GM12872 (cell line): ENCODE data around the gene NCAPH2.

Experiments
- TF ChIP-seq, protein P1 (sequence below): IDR thresholded peaks from 3 replicates; pipeline ENCODE4 v1.5.1; 2011; ENCODE audit warnings: low read depth, mild to moderate bottlenecking, low read length, moderate library complexity; ENCODE audit not compliant: insufficient read depth

NCAPH2 gene

DNA sequence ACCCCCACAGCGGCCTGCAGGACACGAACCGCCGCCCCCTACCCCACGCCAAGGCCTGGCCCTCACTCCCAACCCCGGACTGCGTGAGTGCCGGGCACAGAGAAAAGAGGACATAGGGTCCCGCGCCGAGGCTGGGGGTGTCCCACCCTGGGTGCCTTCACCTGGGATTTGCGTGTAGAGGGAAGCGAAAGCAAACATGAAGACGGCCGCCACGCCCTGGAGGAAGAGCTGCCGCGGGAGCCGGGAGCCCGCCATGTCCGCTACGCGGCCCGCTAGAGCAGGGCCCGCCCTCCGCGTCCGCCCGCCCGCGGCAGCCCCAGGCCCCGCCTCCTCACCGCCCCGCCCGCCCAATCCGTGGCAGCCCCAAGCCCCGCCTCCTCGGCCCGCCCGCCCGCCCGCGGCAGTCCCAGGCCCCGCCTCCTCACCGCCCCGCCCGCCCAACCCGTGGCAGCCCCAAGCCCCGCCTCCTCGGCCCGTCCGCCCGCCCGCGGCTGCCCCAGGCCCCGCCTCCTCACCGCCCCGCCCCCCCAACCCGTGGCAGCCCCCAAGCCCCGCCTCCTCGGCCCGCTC is 518 bp upstream of the NCAPH2 start, which contains the start of gene LMF2:
LMF2 (minus strand) TSS at position 282 of the 570 bp plus-strand sequence; CDS start at position 255, 27 bp downstream.
- TF ChIP-seq, protein P1, sequence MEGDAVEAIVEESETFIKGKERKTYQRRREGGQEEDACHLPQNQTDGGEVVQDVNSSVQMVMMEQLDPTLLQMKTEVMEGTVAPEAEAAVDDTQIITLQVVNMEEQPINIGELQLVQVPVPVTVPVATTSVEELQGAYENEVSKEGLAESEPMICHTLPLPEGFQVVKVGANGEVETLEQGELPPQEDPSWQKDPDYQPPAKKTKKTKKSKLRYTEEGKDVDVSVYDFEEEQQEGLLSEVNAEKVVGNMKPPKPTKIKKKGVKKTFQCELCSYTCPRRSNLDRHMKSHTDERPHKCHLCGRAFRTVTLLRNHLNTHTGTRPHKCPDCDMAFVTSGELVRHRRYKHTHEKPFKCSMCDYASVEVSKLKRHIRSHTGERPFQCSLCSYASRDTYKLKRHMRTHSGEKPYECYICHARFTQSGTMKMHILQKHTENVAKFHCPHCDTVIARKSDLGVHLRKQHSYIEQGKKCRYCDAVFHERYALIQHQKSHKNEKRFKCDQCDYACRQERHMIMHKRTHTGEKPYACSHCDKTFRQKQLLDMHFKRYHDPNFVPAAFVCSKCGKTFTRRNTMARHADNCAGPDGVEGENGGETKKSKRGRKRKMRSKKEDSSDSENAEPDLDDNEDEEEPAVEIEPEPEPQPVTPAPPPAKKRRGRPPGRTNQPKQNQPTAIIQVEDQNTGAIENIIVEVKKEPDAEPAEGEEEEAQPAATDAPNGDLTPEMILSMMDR: no peak

DNA sequence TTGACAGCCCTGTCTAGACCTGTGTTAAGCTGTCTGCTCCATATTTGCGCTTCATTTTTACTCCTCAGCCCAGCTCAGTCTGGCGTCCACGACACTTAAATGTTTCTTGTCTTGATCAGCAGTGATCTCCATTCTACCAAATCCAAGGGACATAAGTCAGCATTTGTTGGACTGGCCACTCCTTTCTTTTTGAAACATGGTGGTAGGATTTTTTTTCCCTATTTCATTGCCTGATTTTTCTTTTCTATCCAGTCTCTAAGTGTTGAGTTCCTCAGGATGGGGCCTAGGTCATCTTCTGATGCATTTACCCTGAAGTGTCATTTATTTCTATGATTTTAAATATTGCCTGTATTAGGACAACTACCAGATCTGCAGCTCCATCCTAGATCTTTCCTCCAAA is 873 bp downstream of the NCAPH2 start:
- TF ChIP-seq, protein P1: no peak

DNA sequence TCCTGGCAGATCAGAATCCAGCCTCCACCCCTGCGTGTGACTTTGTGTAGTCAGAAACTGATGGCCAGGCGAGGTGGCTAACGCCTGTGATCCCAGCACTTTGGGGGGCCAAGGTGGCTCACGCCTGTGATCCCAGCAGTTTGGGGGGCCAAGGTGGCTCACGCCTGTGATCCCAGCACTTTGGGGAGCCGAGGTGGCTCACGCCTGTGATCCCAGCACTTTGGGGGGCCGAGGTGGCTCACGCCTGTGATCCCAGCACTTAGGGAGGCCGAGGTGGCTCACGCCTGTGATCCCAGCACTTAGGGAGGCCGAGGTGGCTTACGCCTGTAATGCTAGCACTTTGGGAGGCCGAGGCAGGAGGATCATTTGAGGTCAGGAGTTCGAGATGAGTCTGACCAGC is 5.2 kb downstream of the NCAPH2 start:
- TF ChIP-seq, protein P1: no peak

DNA sequence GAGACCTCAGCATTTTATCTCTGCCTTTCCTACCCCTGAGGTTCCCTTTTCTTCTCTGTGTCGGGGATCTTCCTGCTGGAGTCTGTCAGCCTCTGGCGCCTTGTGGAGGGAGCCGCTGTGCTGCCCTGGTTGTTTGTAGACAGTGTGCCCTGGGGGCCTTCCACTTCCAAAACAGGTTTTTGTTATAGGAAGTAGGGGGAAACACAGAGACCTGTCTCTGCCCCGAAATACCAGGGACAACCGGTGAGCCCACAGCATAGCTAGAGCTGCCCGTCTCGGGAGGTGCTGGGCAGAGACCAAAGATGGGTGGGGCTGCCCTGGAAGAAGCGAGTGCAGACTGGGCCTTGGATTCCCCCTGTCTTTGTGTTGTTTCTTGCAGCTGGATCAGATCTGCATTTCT is 8.0 kb downstream of the NCAPH2 start:
- TF ChIP-seq, protein P1: no peak

DNA sequence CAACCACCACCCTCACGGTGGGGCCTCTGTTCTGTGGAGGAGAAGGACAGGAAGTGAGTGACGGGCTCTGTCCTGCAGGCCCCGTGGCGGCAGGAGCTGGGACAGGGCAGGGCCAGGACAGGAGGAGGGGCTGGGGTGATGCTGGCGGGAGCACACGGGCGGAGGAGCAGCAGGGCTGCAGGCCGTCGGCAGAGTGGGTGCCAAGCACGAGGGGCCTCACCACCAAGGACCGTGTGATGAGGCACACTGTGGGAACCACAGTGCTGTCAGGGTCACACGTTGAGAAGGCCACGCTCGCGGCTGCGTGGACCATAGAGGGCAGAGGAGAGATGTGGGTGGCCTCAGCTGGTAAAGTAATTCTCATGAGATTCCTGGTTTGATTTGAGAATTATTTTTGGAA is 8.9 kb downstream of the NCAPH2 start:
- TF ChIP-seq, protein P1: no peak

DNA sequence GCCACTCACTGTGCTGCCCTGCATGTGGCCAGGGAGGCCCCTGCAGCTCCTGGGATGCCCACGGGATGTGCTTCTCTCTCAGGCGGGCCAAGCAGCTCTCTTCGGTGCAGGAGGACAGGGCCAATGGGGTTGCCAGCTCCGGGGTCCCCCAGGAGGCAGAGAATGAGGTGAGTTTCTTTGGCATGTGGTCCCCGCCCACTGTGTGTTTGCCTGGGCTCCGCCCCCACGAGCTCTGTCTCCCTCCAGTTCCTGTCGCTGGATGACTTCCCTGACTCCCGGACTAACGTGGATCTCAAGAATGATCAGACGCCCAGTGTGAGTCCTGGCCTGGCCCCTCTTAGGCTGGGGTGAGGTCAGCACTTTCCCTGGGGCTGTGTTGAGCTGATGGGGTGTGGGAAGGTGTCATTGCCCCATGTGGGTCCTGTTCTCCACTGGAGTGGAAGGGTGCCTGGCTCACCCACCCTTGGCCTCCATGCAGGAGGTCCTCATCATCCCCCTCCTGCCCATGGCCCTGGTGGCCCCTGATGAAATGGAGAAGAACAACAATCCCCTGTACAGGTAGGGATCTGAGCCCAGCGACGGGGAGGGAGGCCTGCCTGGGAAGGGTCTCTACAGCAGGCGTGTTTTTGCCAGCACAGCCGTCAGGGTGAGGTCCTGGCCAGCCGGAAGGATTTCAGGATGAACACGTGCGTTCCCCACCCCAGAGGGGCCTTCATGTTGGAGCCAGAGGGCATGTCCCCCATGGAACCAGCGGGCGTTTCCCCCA is 9.7 kb downstream of the NCAPH2 start:
- TF ChIP-seq, protein P1: no peak

DNA sequence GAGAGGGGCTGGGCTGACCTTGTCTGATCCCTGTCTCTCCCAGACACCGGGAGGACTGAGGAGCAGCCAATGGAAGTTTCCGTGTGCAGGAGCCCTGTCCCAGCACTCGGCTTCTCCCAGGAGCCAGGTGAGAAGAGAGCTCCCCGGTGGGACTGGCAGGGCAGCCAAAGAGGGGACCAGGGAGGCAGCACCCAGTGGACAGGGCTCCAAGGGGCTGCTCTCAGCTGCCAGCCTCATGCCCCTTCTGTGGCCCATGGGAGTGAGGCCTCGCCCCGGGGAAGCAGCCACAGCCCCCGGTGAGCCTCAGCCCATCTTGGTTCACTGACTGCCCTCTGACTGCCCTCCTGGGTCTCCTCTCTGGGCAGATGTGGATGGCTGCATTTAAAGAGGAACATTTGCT is 10.6 kb downstream of the NCAPH2 start:
- TF ChIP-seq, protein P1: no peak
